ENCODE results near the gene HSD3B7.
"Not testable (repeated sequence)": the region's sequence is repeated elsewhere in the genome, so short reads cannot be mapped to it uniquely, and the experiment has no call there.

Gene HSD3B7

DNA sequence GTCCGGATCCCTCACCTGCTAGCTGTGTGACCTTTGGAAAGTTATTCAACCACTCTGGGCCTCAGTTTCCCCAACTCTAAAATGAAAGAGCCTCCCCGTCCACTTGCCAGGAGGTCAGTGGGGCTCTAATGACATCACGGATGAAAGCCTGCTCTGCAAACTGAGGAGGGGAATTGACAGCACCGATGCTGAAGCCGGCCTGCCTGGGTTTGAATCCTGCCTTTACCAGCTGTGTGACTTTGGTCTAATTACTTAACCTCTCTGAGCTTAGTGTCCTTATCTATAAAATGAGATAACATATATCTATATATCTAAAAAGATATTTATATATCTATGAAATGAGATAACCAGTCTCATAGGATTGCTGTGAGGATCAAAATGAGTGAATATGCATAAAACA lies 23.5 kb downstream of the HSD3B7 start:
- TF ChIP-seq, protein P1, sequence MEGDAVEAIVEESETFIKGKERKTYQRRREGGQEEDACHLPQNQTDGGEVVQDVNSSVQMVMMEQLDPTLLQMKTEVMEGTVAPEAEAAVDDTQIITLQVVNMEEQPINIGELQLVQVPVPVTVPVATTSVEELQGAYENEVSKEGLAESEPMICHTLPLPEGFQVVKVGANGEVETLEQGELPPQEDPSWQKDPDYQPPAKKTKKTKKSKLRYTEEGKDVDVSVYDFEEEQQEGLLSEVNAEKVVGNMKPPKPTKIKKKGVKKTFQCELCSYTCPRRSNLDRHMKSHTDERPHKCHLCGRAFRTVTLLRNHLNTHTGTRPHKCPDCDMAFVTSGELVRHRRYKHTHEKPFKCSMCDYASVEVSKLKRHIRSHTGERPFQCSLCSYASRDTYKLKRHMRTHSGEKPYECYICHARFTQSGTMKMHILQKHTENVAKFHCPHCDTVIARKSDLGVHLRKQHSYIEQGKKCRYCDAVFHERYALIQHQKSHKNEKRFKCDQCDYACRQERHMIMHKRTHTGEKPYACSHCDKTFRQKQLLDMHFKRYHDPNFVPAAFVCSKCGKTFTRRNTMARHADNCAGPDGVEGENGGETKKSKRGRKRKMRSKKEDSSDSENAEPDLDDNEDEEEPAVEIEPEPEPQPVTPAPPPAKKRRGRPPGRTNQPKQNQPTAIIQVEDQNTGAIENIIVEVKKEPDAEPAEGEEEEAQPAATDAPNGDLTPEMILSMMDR (IDR thresholded peaks at IDR 0.05; ENCODE audit: low read depth, low read length) = no peak
- no peak overlapping the region for H3K4me3 ChIP-seq (ENCODE audit: low read depth, low read length)

DNA sequence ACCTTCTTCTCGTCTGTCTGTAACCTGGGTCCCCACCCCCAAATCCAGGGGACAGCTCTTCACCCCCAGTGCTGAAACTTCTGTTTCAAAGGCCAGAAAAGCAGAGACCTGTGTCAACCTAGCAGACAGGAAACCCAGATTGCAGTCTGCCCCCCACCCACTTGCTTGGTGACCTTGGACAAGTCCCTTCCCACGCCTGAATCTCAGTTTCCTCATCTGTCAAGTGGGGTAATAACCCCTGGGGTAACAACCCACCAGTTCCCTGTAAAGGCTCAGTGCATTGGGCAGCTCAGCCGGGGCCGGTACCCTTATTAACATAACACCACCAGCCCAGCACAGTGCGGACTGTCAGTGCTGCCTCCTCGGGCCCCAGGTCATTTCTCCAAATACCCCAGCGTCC lies 24.1 kb downstream of the HSD3B7 start:
- H3K4me3 ChIP-seq (ENCODE audit: low read depth, low read length) = peak overlapping the region; percentile 63
- TF ChIP-seq, protein P1 (IDR thresholded peaks at IDR 0.05; ENCODE audit: low read depth, low read length) = no peak

DNA sequence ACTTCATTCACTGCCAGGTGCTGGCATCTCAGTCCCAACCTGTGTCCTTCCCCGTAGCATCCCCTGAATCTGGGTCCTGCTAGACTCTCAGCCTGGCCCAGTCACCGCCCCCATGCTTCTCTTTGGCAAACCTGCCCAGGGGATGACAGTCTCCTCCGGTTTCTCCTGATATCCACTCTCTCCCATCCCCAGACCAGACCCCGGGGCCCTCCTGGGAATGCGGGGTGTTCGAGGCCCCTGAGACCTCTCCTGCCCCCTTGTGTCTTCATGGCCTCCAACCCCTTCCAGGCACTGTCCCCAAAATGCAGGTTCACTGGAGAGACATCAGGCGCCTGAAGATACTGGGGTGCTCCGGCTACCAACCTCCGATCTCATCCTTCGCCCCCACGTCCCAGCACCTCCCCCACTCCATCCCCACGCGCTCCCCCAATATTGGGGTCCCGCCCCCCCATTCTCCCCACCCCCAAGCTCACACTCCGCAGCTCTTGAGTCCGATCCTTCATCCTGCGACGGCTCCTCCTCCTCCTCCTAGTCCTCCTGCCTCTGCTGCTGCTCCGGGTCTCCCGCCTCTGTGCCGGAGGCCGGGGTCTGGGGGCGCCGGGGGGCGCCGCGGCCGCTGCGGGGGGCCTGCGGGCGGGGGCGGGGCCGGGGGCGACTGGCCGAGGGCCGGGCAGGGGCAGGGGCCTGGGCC lies 25.0 kb downstream of the HSD3B7 start:
- TF ChIP-seq, protein P1 (IDR thresholded peaks at IDR 0.05; ENCODE audit: low read depth, low read length) = 0 out of 2 replicates have a peak, but pooled peaks have one; percentile 18
- peak overlapping the region; percentile 63 for H3K4me3 ChIP-seq (ENCODE audit: low read depth, low read length)

DNA sequence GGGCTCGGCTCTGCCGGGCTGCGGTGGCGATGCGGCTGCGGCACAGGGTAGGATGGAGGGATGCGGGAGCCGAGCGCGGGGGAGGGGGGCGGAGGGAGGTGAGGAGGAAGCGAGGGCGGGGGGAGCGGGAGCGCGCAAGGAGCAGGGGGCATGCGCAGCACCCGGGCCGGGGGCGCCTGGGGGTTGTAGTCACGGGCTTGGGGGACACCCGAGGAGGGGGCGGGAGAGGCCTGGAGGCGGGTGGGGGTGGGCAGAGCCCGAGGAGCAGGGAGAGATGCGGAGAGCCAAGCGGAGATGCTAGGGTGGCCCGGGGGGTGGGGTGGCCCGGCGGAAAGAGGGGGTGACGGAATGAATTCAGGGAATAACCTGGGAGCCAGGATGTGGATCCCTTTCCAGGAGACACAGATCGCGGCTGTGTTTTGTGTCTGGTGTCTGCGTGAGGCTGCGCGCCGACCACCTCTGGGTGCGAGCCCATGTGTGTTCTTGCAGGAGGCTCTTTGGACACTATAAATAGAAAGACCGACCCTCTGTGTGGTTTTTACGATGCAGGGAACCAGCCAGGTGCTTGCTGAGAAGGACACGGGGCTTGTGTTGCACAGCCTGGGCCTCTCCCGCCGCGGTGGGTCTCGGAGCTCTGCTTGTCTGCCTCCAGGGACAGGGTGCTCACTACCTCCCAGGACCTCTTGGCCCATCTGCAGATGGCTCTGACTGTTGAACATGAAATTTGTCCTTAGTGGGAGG lies 25.7 kb downstream of the HSD3B7 start, which contains the start of gene STX1B:
TSS of gene STX1B (minus strand) at position 54 of the 741 bp plus-strand sequence. CDS start 242 bp downstream, outside the sequence.
- TF ChIP-seq, protein P1 (IDR thresholded peaks at IDR 0.05; ENCODE audit: low read depth, low read length) = no peak
- peak within 1 kb of the TSS; percentile 63 for H3K4me3 ChIP-seq (ENCODE audit: low read depth, low read length)

DNA sequence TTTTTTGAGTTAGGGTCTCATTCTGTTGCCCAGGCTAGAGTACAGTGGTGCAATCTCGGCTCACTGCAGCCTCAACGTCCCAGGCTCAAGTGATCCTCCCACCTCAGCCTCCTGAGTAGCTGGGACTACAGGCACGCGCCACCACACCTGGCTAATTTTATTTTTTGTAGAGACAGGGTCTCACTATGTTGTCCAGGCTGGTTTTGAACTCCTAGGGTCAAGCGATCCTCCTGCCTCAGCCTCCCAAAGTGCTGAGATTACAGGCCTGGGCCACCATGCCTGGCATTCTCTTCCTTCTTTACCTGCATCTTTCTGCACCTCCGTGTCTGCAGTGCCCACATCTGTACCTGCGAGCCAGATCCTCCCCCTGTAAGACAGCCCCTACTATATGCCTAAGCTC lies 26.8 kb downstream of the HSD3B7 start:
- not testable (repeated sequence) for H3K4me3 ChIP-seq (ENCODE audit: low read depth, low read length)

DNA sequence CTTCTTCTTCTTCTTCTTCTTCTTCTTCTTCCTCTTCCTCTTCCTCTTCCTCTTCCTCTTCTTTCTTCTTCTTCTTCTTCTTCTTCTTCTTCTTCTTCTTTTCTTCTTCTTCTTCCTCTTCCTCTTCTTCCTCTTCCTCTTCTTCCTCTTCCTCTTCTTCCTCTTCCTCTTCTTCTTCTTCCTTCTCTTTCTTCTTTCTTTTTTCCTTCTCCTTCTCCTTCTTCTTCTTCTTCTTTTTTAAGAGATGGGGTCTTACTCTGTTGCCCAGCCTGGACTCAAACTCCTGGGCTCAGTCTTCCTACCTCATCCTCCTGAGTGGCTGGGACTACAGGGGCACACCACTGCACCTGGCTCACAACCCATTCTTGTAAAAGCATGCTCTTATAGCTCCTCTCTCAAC lies 28.3 kb downstream of the HSD3B7 start:
- H3K4me3 ChIP-seq (ENCODE audit: low read depth, low read length) = not testable (repeated sequence)

DNA sequence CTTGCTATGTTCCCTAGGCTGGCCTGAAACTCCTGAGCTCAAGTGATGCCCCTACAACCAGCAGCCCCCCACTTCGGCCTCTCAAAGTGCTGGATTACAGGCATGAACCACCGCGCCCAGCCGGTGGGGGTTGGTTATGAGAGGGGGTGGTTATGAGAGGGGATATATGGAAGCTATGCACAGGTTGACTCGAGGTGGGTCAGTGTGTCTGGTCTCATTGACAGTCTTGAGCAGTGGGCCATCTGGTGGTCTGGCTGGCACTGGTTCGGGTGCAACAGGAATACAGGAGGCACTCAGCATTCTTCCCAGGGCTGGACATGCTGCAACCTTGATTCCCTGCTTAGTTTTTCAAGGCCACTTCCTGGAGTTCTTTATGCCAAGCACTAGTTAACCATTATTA lies 31.0 kb downstream of the HSD3B7 start:
- no peak overlapping the region for H3K4me3 ChIP-seq (ENCODE audit: low read depth, low read length)
- TF ChIP-seq, protein P1 (IDR thresholded peaks at IDR 0.05; ENCODE audit: low read depth, low read length) = no peak

DNA sequence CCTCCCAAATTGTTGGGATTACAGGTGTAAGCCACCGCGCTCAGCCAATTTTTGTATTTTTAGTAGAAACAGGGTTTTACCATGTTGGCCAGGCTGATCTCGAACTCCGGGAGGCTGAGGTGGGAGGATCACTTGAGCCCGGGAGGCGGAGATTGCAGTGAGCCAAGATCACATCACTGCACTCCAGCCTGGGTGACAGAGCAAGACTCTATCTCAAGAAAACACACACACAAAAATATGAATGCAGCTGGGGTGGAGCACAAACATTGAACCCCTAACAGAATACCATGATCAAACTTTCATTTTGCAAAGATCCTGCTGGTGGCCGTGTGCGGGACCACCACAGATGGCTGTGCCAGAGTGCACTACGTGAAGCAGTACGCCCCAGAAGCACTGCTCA lies 32.7 kb downstream of the HSD3B7 start:
- not testable (repeated sequence) for H3K4me3 ChIP-seq (ENCODE audit: low read depth, low read length)

DNA sequence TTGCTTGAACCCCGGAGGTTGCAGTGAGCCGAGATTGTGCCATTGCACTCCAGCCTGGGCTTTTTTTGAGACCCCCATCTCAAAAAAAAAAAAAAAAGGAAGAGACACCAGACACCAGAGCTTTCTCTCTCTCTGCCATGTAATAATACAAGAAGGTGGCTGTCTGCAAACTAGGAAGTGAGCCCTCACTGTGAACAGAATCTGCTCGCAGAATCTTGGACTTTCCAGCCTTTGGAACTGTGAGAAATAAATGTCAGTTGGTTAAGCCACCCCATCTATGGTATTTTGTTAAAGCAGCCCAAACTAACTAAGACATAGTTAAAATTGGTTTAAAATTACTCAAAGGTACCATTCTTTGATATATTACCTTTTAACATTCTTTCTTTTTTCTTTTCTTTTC lies 35.5 kb downstream of the HSD3B7 start:
- H3K4me3 ChIP-seq (ENCODE audit: low read depth, low read length) = no peak overlapping the region

More for the DNA sequence above, 35.5 kb downstream of the HSD3B7 start:
- TF ChIP-seq, protein P1 (IDR thresholded peaks at IDR 0.05; ENCODE audit: low read depth, low read length) = no peak

Measured in WI38 (cell line).